Trophoblast cell (in vitro differentiated cells and primary cell): ENCODE data around the gene GPRIN2.
"Not testable (repeated sequence)": the region's sequence is repeated elsewhere in the genome, so short reads cannot be mapped to it uniquely, and the experiment has no call there.

Source experiments
- DNase-seq, 2 donors: peaks; one replicate each; pipeline ENCODE4 v3.0.0-alpha.2; 2016
- H2AFZ ChIP-seq: 2 replicates; pipeline ENCODE4 v1.6.1; 2013; ENCODE audit warnings: low read length, moderate library complexity, mild to moderate bottlenecking; ENCODE audit not compliant: insufficient read depth, poor library complexity
- H2AK5ac ChIP-seq: 2 replicates; pipeline ENCODE4 v1.6.1; 2013; ENCODE audit warnings: mild to moderate bottlenecking, low read length
- H2BK120ac ChIP-seq: 2 replicates; pipeline ENCODE4 v1.6.1; 2013; ENCODE audit warnings: low read length, mild to moderate bottlenecking, moderate library complexity; ENCODE audit not compliant: insufficient read depth, poor library complexity
- H2BK12ac ChIP-seq: 2 replicates; pipeline ENCODE4 v1.6.1; 2013; ENCODE audit warnings: mild to moderate bottlenecking, low read length, moderate library complexity
- H2BK5ac ChIP-seq: 2 replicates; pipeline ENCODE4 v1.6.1; 2013; ENCODE audit warnings: low read length, low read depth, moderate library complexity, mild to moderate bottlenecking; ENCODE audit not compliant: poor library complexity
- H3K14ac ChIP-seq: 2 replicates; pipeline ENCODE4 v1.6.1; 2013; ENCODE audit warnings: mild to moderate bottlenecking, low read length
- H3K18ac ChIP-seq: 2 replicates; pipeline ENCODE4 v1.6.1; 2013; ENCODE audit warnings: mild to moderate bottlenecking, low read length
- H3K23ac ChIP-seq: 2 replicates; pipeline ENCODE4 v1.6.1; 2013; ENCODE audit warnings: low read length
- H3K27ac ChIP-seq: 2 replicates; pipeline ENCODE4 v1.5.1; 2013; ENCODE audit warnings: low read depth, mild to moderate bottlenecking, inconsistent platforms, low read length, moderate library complexity
- H3K27me3 ChIP-seq: 2 replicates; pipeline ENCODE4 v1.6.1; 2013; ENCODE audit warnings: inconsistent platforms, mild to moderate bottlenecking, low read length, moderate library complexity; ENCODE audit not compliant: insufficient read depth
- H3K36me3 ChIP-seq, 2 experiments: 1 replicate in 1 of 2; 2 replicates in 1 of 2; pipeline ENCODE4 v1.6.1; 2013; ENCODE audit warnings: low read length in 2 of 2, mild to moderate bottlenecking in 2 of 2, moderate library complexity in 1 of 2; ENCODE audit not compliant: insufficient read depth in 2 of 2, control insufficient read depth in 1 of 2
- H3K4ac ChIP-seq: 2 replicates; pipeline ENCODE4 v1.6.1; 2013; ENCODE audit warnings: low read depth, mild to moderate bottlenecking, low read length, moderate library complexity
- H3K4me1 ChIP-seq, 2 experiments: 1 replicate in 1 of 2; 2 replicates in 1 of 2; pipeline ENCODE4 v1.6.1; 2013; ENCODE audit warnings: low read length in 2 of 2, mild to moderate bottlenecking in 2 of 2, moderate library complexity in 1 of 2; ENCODE audit not compliant: insufficient read depth in 2 of 2, control insufficient read depth in 1 of 2
- H3K4me2 ChIP-seq: 2 replicates; pipeline ENCODE4 v1.6.1; 2013; ENCODE audit warnings: inconsistent platforms, mild to moderate bottlenecking, low read length, moderate library complexity
- H3K4me3 ChIP-seq: 2 replicates; pipeline ENCODE4 v1.5.1; 2013; ENCODE audit warnings: mild to moderate bottlenecking, low read depth, low read length, inconsistent platforms
- H3K79me1 ChIP-seq: one replicate; pipeline ENCODE4 v1.6.1; 2013; ENCODE audit warnings: low read length
- H3K79me2 ChIP-seq: 2 replicates; pipeline ENCODE4 v1.6.1; 2013; ENCODE audit warnings: low read length, mild to moderate bottlenecking; ENCODE audit not compliant: control insufficient read depth, insufficient read depth, poor library complexity
- H3K9ac ChIP-seq: 2 replicates; pipeline ENCODE4 v1.6.1; 2013; ENCODE audit warnings: mild to moderate bottlenecking, low read length
- H3K9me3 ChIP-seq: 2 replicates; pipeline ENCODE4 v1.6.1; 2013; ENCODE audit warnings: low read depth, mild to moderate bottlenecking, control low read depth, inconsistent platforms, low read length; ENCODE audit not compliant: insufficient read depth
- H4K12ac ChIP-seq: 2 replicates; pipeline ENCODE4 v1.6.1; 2013; ENCODE audit warnings: low read depth, mild to moderate bottlenecking, low read length, moderate library complexity
- H4K8ac ChIP-seq: 2 replicates; pipeline ENCODE4 v1.6.1; 2013; ENCODE audit warnings: low read depth, mild to moderate bottlenecking, low read length, moderate library complexity
- H4K91ac ChIP-seq: one replicate; pipeline ENCODE4 v1.6.1; 2013; ENCODE audit warnings: low read depth, mild to moderate bottlenecking, low read length, moderate library complexity
- WGBS: extraction: QIAGEN DNeasy Blood & Tissue Kit; methylation state at CpG from one replicate; pipeline ENCODE4 v1.1.7; 2013; ENCODE audit warnings: missing lambda C conversion rate; ENCODE audit not compliant: insufficient read length, insufficient coverage; ENCODE audit errors: extremely low coverage; 5-methylcytosine and 5-hydroxymethylcytosine counted together

GPRIN2 gene

GRCh38 chr10:46513333-46513732 is 43.1 kb downstream of the GPRIN2 start:
- not testable (repeated sequence) for H3K23ac ChIP-seq, H3K4ac ChIP-seq, H2AFZ ChIP-seq, H2BK120ac ChIP-seq, DNase-seq, H3K4me2 ChIP-seq, H3K79me2 ChIP-seq, H3K36me3 ChIP-seq, H3K4me3 ChIP-seq, H3K79me1 ChIP-seq, H2BK12ac ChIP-seq, H2AK5ac ChIP-seq, H3K14ac ChIP-seq, H4K8ac ChIP-seq, H3K9ac ChIP-seq, H2BK5ac ChIP-seq, H4K91ac ChIP-seq, H3K27ac ChIP-seq, H4K12ac ChIP-seq, H3K27me3 ChIP-seq, H3K18ac ChIP-seq, H3K4me1 ChIP-seq, H3K9me3 ChIP-seq
- no CpG with 5 or more reads among the region's 8 CpGs for WGBS

DNA sequence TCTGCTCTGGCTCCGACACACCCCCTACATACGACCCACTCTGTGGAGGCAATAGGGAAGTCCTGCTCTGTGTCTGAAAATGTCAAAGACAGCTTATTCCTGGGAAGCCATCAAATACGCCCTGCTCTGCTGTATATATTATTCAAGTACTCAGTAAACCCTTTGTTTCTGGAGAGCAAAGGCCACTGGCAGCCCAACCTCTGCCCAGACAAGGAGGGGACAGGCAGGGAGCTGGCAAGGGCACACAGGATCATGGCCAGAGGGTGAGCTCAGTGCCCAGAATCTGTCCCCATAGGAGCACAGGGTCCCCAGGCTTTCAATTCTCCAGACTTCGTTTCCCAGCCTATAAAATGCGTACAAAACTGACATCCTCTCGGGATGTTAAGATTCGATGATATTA is 43.7 kb downstream of the GPRIN2 start:
- not testable (repeated sequence) for H3K79me1 ChIP-seq, H2BK5ac ChIP-seq, H2BK12ac ChIP-seq, H3K4me1 ChIP-seq, H2AFZ ChIP-seq, H2BK120ac ChIP-seq, H4K91ac ChIP-seq, H3K27me3 ChIP-seq, H4K8ac ChIP-seq, H4K12ac ChIP-seq, DNase-seq, H3K9ac ChIP-seq, H2AK5ac ChIP-seq, H3K14ac ChIP-seq, H3K18ac ChIP-seq, H3K27ac ChIP-seq, H3K4me2 ChIP-seq, H3K79me2 ChIP-seq, H3K4me3 ChIP-seq, H3K4ac ChIP-seq, H3K36me3 ChIP-seq, H3K23ac ChIP-seq, H3K9me3 ChIP-seq
- WGBS, result no CpG with 5 or more reads among the region's 7 CpGs

- not testable (repeated sequence) for H2BK12ac ChIP-seq, H3K14ac ChIP-seq, H3K79me1 ChIP-seq, H3K4me2 ChIP-seq, H2AFZ ChIP-seq, H3K27me3 ChIP-seq, H4K12ac ChIP-seq, H3K27ac ChIP-seq, H3K9me3 ChIP-seq, H2BK120ac ChIP-seq, H3K4me1 ChIP-seq, H3K79me2 ChIP-seq, H3K9ac ChIP-seq, H3K4ac ChIP-seq, H2BK5ac ChIP-seq, H3K23ac ChIP-seq, DNase-seq, H3K18ac ChIP-seq, H4K8ac ChIP-seq, H4K91ac ChIP-seq, H2AK5ac ChIP-seq, H3K36me3 ChIP-seq, H3K4me3 ChIP-seq
- WGBS, result no CpG with 5 or more reads among the region's 5 CpGs
These were observed 44.5 kb downstream of the GPRIN2 start for GRCh38 chr10:46512002-46512401.
